GM23338 (cell line): Measurements from ENCODE around the gene CHAMP1. TPM values are rescaled to one million over a fixed set of nuclear protein-coding genes. Genes with fewer than 3 reads are reported as not detected.

Experiments used
- ATAC-seq: fragments of 200-7000 bp; cut with Tn5 transposase; 3 replicates; pipeline ENCODE4 v1.9.1; 2020
- DNase-seq: peaks from one replicate; pipeline ENCODE4 v3.0.0-alpha.2; 2015; ENCODE audit warnings: low spot score
- H2AFZ ChIP-seq: fragments of 200-600 bp; sonication (generic); 2 replicates; pipeline ENCODE4 v1.8.0; 2016; ENCODE audit warnings: antibody characterized with exemption, mild to moderate bottlenecking, moderate library complexity
- H3F3A ChIP-seq: fragments of 200-600 bp; sonication (generic); replicated peaks from 2 replicates; pipeline ENCODE4 v1.8.0; 2017; ENCODE audit warnings: antibody characterized with exemption, mixed run types, low read depth
- H3K27ac ChIP-seq: fragments of 200-600 bp; sonication (generic); 2 replicates; pipeline ENCODE4 v1.6.1; 2016; ENCODE audit warnings: low read depth
- H3K27me3 ChIP-seq: fragments of 200-600 bp; sonication (generic); 2 replicates; pipeline ENCODE4 v1.8.0; 2016; ENCODE audit warnings: mild to moderate bottlenecking, mixed run types, moderate library complexity; ENCODE audit not compliant: insufficient read depth
- H3K36me3 ChIP-seq: fragments of 200-600 bp; sonication (generic); 2 replicates; pipeline ENCODE4 v1.8.0; 2016; ENCODE audit warnings: mild to moderate bottlenecking; ENCODE audit not compliant: insufficient read depth
- H3K4me1 ChIP-seq: fragments of 200-600 bp; sonication (generic); 2 replicates; pipeline ENCODE4 v1.8.0; 2016; ENCODE audit warnings: mild to moderate bottlenecking, moderate library complexity; ENCODE audit not compliant: insufficient read depth
- H3K4me2 ChIP-seq: fragments of 200-600 bp; sonication (generic); 2 replicates; pipeline ENCODE4 v1.7.1; 2017; ENCODE audit warnings: mixed run types
- H3K4me3 ChIP-seq: fragments of 200-600 bp; sonication (generic); 2 replicates; pipeline ENCODE4 v1.6.1; 2016; ENCODE audit warnings: mixed run types
- H3K79me2 ChIP-seq: fragments of 200-600 bp; sonication (generic); replicated peaks from 2 replicates; pipeline ENCODE4 v1.8.0; 2017; ENCODE audit warnings: mild to moderate bottlenecking; ENCODE audit not compliant: insufficient read depth
- H3K9me2 ChIP-seq: fragments of 200-600 bp; sonication (generic); 2 replicates; pipeline ENCODE4 v1.8.0; 2017; ENCODE audit not compliant: insufficient read depth
- H4K20me1 ChIP-seq: fragments of 200-600 bp; sonication (generic); replicated peaks from 2 replicates; pipeline ENCODE4 v1.8.0; 2017; ENCODE audit warnings: mild to moderate bottlenecking; ENCODE audit not compliant: insufficient read depth
- H3K27ac Mint-ChIP-seq: 2 replicates; pipeline ENCODE4 v1.8.0; 2020; ENCODE audit warnings: inconsistent platforms, mild to moderate bottlenecking, moderate library complexity, mixed read lengths
- H3K27me3 Mint-ChIP-seq: 3 replicates; pipeline ENCODE4 v1.8.0; 2022; ENCODE audit warnings: low read depth, mild to moderate bottlenecking, moderate library complexity, mixed read lengths, inconsistent platforms; ENCODE audit not compliant: insufficient read depth, poor library complexity
- H3K36me3 Mint-ChIP-seq: 3 replicates; pipeline ENCODE4 v1.8.0; 2021; ENCODE audit warnings: low read depth, mild to moderate bottlenecking, inconsistent platforms, moderate library complexity, mixed read lengths
- H3K4me1 Mint-ChIP-seq: 3 replicates; pipeline ENCODE4 v1.8.0; 2020; ENCODE audit warnings: mild to moderate bottlenecking, inconsistent platforms, mixed read lengths
- H3K4me3 Mint-ChIP-seq: 3 replicates; pipeline ENCODE4 v1.8.0; 2021; ENCODE audit warnings: moderate library complexity, mild to moderate bottlenecking, inconsistent platforms, mixed read lengths
- H3K9me3 Mint-ChIP-seq: 3 replicates; pipeline ENCODE4 v1.8.0; 2020; ENCODE audit warnings: moderate library complexity, mild to moderate bottlenecking, inconsistent platforms, mixed read lengths
- CREB1 ChIP-seq: fragments of 250-450 bp; sonication (Bioruptor Pico); IDR thresholded peaks from 2 replicates; pipeline ENCODE4 v1.5.0; 2020; ENCODE audit warnings: low read depth, mild to moderate bottlenecking, moderate library complexity
- EZH2 ChIP-seq: fragments of 200-600 bp; sonication (generic); IDR thresholded peaks from one replicate; pipeline ENCODE4 v1.8.0; 2017; ENCODE audit warnings: antibody characterized with exemption, mild to moderate bottlenecking, low read depth; ENCODE audit not compliant: unreplicated experiment
- EZH2phosphoT487 ChIP-seq: fragments of 200-600 bp; sonication (generic); IDR thresholded peaks from one replicate; pipeline ENCODE4 v1.8.1; 2018; ENCODE audit warnings: antibody characterized with exemption; ENCODE audit not compliant: unreplicated experiment
- JUNB ChIP-seq: IDR thresholded peaks from one replicate; pipeline ENCODE4 v1.6.1; 2016; ENCODE audit warnings: antibody characterized with exemption; ENCODE audit not compliant: unreplicated experiment
- NANOG ChIP-seq: IDR thresholded peaks from 2 replicates; pipeline ENCODE4 v1.6.1; 2016; ENCODE audit warnings: antibody characterized with exemption, borderline replicate concordance
- POLR2AphosphoS5 ChIP-seq: IDR thresholded peaks from 2 replicates; pipeline ENCODE4 v1.6.1; 2016; ENCODE audit warnings: antibody characterized with exemption, low read depth
- STAT1 ChIP-seq: IDR thresholded peaks from one replicate; pipeline ENCODE4 v1.6.1; 2016; ENCODE audit warnings: antibody characterized with exemption; ENCODE audit not compliant: unreplicated experiment
- ZNF114 ChIP-seq: fragments of 250-450 bp; sonication (Bioruptor Pico); IDR thresholded peaks from 2 replicates; pipeline ENCODE4 v1.5.0; 2020; ENCODE audit warnings: mild to moderate bottlenecking, moderate library complexity
- ZNF331 ChIP-seq: fragments of 250-450 bp; sonication (Bioruptor Pico); IDR thresholded peaks from 2 replicates; pipeline ENCODE4 v1.5.0; 2020; ENCODE audit warnings: low read depth, mild to moderate bottlenecking, moderate library complexity
- polyA plus RNA-seq: library from polyadenylated mRNA; unstranded; fragments of >200 nt; fragmentation: Nextera tagmentation; extraction: Ambion mirVana; gene quantifications from 2 replicates; pipeline ENCODE4 v1.2.1, GENCODE V29; 2016
- total RNA-seq: library from RNA; depleted of rRNA; stranded (reverse); fragments of >200 nt; shearing (Covaris generic); gene quantifications from 2 replicates; pipeline ENCODE4 v1.2.3, GENCODE V29; 2014
- TF ChIP-seq, protein P1 (sequence below): IDR thresholded peaks from 2 replicates; pipeline ENCODE4 v1.6.1; 2016; ENCODE audit warnings: antibody characterized with exemption
- TF ChIP-seq, protein P2 (sequence below), 2 experiments: fragments of 200-600 bp in 1 of 2; sonication (generic) in 1 of 2; conservative IDR thresholded peaks; 2 replicates each; pipeline versions ENCODE4 v1.5.1 to v1.6.1; 2016 to 2017; ENCODE audit warnings: antibody characterized with exemption in 2 of 2, low read depth in 2 of 2, mild to moderate bottlenecking in 2 of 2, moderate library complexity in 1 of 2
- TF ChIP-seq, protein P3 (sequence below): fragments of 250-450 bp; sonication (Bioruptor Pico); IDR thresholded peaks from 2 replicates; pipeline ENCODE4 v1.5.0; 2020; ENCODE audit warnings: mild to moderate bottlenecking, moderate library complexity
- TF ChIP-seq, protein P4 (sequence below): IDR thresholded peaks from one replicate; pipeline ENCODE4 v1.6.1; 2018; ENCODE audit warnings: antibody characterized with exemption; ENCODE audit not compliant: unreplicated experiment

The CHAMP1 gene
- total and polyA plus RNA-seq, 2 experiments from 2014 or later = 32.8 to 39.1 TPM

DNA sequence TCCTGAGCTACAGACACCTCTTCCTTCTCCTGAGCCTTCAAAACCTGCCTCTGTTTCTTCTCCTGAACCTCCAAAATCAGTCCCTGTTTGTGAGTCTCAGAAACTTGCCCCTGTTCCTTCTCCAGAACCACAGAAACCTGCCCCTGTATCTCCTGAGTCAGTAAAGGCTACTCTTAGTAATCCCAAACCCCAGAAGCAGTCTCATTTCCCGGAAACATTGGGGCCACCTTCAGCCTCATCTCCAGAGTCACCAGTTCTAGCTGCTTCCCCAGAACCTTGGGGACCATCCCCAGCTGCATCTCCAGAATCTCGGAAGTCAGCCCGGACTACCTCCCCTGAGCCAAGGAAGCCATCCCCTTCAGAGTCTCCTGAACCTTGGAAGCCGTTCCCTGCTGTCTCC, 10.0 kb downstream of the CHAMP1 start:
- DNase-seq (no peak), ATAC-seq (no peak)
- Histone ChIP-seq H3F3A (no peaks in the 10 kb centered on the region; the same call in 1 of the 2 replicates), H3K27me3 (no peaks in the 10 kb centered on the region), H3K79me2 (peaks cover 35% of the 10 kb centered on the region), H2AFZ (no peak overlapping the region), H3K4me1 (no peaks in the 10 kb centered on the region), H3K27ac (no peak overlapping the region), H4K20me1 (peaks cover 10% of the 10 kb centered on the region; the same call in 1 of the 2 replicates), H3K36me3 (peaks cover 39% of the 10 kb centered on the region), H3K9me2 (no peaks in the 10 kb centered on the region), H3K4me3 (no peak overlapping the region), H3K4me2 (no peak overlapping the region)
- peaks cover 5% of the 10 kb centered on the region for H3K4me1 Mint-ChIP-seq
- H3K36me3 Mint-ChIP-seq = peaks cover 78% of the 10 kb centered on the region
- H3K9me3 Mint-ChIP-seq = no peaks in the 10 kb centered on the region
- H3K27me3 Mint-ChIP-seq = no peaks in the 10 kb centered on the region
- H3K27ac Mint-ChIP-seq = no peak overlapping the region
- H3K4me3 Mint-ChIP-seq = no peak overlapping the region
- TF ChIP-seq, protein P1, sequence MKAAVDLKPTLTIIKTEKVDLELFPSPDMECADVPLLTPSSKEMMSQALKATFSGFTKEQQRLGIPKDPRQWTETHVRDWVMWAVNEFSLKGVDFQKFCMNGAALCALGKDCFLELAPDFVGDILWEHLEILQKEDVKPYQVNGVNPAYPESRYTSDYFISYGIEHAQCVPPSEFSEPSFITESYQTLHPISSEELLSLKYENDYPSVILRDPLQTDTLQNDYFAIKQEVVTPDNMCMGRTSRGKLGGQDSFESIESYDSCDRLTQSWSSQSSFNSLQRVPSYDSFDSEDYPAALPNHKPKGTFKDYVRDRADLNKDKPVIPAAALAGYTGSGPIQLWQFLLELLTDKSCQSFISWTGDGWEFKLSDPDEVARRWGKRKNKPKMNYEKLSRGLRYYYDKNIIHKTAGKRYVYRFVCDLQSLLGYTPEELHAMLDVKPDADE = no peak
- TF ChIP-seq EZH2 (no peak), EZH2phosphoT487 (no peak), POLR2AphosphoS5 (no peak), JUNB (no peak), STAT1 (no peak), ZNF114 (CRISPR knock-in tag) (no peak), ZNF331 (no peak), NANOG (no peak), CREB1 (CRISPR knock-in tag) (no peak)
- TF ChIP-seq, protein P2, sequence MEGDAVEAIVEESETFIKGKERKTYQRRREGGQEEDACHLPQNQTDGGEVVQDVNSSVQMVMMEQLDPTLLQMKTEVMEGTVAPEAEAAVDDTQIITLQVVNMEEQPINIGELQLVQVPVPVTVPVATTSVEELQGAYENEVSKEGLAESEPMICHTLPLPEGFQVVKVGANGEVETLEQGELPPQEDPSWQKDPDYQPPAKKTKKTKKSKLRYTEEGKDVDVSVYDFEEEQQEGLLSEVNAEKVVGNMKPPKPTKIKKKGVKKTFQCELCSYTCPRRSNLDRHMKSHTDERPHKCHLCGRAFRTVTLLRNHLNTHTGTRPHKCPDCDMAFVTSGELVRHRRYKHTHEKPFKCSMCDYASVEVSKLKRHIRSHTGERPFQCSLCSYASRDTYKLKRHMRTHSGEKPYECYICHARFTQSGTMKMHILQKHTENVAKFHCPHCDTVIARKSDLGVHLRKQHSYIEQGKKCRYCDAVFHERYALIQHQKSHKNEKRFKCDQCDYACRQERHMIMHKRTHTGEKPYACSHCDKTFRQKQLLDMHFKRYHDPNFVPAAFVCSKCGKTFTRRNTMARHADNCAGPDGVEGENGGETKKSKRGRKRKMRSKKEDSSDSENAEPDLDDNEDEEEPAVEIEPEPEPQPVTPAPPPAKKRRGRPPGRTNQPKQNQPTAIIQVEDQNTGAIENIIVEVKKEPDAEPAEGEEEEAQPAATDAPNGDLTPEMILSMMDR (conservative IDR thresholded peaks at IDR 0.05; ENCODE audit: low read depth in 2 of 2) = no peak
- TF ChIP-seq, protein P3, sequence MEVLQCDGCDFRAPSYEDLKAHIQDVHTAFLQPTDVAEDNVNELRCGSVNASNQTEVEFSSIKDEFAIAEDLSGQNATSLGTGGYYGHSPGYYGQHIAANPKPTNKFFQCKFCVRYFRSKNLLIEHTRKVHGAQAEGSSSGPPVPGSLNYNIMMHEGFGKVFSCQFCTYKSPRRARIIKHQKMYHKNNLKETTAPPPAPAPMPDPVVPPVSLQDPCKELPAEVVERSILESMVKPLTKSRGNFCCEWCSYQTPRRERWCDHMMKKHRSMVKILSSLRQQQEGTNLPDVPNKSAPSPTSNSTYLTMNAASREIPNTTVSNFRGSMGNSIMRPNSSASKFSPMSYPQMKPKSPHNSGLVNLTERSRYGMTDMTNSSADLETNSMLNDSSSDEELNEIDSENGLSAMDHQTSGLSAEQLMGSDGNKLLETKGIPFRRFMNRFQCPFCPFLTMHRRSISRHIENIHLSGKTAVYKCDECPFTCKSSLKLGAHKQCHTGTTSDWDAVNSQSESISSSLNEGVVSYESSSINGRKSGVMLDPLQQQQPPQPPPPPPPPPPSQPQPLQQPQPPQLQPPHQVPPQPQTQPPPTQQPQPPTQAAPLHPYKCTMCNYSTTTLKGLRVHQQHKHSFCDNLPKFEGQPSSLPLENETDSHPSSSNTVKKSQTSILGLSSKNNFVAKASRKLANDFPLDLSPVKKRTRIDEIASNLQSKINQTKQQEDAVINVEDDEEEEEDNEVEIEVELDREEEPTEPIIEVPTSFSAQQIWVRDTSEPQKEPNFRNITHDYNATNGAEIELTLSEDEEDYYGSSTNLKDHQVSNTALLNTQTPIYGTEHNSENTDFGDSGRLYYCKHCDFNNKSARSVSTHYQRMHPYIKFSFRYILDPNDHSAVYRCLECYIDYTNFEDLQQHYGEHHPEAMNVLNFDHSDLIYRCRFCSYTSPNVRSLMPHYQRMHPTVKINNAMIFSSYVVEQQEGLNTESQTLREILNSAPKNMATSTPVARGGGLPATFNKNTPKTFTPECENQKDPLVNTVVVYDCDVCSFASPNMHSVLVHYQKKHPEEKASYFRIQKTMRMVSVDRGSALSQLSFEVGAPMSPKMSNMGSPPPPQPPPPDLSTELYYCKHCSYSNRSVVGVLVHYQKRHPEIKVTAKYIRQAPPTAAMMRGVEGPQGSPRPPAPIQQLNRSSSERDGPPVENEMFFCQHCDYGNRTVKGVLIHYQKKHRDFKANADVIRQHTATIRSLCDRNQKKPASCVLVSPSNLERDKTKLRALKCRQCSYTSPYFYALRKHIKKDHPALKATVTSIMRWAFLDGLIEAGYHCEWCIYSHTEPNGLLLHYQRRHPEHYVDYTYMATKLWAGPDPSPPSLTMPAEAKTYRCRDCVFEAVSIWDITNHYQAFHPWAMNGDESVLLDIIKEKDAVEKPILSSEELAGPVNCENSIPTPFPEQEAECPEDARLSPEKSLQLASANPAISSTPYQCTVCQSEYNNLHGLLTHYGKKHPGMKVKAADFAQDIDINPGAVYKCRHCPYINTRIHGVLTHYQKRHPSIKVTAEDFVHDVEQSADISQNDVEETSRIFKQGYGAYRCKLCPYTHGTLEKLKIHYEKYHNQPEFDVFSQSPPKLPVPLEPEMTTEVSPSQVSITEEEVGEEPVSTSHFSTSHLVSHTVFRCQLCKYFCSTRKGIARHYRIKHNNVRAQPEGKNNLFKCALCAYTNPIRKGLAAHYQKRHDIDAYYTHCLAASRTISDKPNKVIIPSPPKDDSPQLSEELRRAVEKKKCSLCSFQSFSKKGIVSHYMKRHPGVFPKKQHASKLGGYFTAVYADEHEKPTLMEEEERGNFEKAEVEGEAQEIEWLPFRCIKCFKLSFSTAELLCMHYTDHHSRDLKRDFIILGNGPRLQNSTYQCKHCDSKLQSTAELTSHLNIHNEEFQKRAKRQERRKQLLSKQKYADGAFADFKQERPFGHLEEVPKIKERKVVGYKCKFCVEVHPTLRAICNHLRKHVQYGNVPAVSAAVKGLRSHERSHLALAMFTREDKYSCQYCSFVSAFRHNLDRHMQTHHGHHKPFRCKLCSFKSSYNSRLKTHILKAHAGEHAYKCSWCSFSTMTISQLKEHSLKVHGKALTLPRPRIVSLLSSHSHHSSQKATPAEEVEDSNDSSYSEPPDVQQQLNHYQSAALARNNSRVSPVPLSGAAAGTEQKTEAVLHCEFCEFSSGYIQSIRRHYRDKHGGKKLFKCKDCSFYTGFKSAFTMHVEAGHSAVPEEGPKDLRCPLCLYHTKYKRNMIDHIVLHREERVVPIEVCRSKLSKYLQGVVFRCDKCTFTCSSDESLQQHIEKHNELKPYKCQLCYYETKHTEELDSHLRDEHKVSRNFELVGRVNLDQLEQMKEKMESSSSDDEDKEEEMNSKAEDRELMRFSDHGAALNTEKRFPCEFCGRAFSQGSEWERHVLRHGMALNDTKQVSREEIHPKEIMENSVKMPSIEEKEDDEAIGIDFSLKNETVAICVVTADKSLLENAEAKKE (CRISPR knock-in tag) = no peak
- TF ChIP-seq, protein P4, sequence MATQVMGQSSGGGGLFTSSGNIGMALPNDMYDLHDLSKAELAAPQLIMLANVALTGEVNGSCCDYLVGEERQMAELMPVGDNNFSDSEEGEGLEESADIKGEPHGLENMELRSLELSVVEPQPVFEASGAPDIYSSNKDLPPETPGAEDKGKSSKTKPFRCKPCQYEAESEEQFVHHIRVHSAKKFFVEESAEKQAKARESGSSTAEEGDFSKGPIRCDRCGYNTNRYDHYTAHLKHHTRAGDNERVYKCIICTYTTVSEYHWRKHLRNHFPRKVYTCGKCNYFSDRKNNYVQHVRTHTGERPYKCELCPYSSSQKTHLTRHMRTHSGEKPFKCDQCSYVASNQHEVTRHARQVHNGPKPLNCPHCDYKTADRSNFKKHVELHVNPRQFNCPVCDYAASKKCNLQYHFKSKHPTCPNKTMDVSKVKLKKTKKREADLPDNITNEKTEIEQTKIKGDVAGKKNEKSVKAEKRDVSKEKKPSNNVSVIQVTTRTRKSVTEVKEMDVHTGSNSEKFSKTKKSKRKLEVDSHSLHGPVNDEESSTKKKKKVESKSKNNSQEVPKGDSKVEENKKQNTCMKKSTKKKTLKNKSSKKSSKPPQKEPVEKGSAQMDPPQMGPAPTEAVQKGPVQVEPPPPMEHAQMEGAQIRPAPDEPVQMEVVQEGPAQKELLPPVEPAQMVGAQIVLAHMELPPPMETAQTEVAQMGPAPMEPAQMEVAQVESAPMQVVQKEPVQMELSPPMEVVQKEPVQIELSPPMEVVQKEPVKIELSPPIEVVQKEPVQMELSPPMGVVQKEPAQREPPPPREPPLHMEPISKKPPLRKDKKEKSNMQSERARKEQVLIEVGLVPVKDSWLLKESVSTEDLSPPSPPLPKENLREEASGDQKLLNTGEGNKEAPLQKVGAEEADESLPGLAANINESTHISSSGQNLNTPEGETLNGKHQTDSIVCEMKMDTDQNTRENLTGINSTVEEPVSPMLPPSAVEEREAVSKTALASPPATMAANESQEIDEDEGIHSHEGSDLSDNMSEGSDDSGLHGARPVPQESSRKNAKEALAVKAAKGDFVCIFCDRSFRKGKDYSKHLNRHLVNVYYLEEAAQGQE = no peak
